HG03097 (cell line): ENCODE measurements around the gene DNAH11.

Experiments
- ATAC-seq: cut with Tn5 transposase; IDR thresholded peaks from one replicate; pipeline ENCODE4 v1.9.1; 2021; ENCODE audit not compliant: unreplicated experiment, low FRiP score

DNAH11 gene

GRCh38 chr7:21947056-21947455 is 404.2 kb downstream of the DNAH11 start:
- ATAC-seq = no peak

- no peak for ATAC-seq
Measured at GRCh38 chr7:21947946-21948345, 405.1 kb downstream of the DNAH11 start.

- no peak for ATAC-seq
Measured at GRCh38 chr7:21948364-21948763, 405.5 kb downstream of the DNAH11 start.

GRCh38 chr7:21948887-21949540 is 406.2 kb downstream of the DNAH11 start:
- no peak for ATAC-seq
